CD8-positive, alpha-beta memory T cell (primary cell): ENCODE data around the gene GAB2. TPM values are rescaled to one million over a fixed set of nuclear protein-coding genes. Genes with fewer than 3 reads are reported as not detected.
"Not testable (repeated sequence)": the region's sequence is repeated elsewhere in the genome, so short reads cannot be mapped to it uniquely, and the experiment has no call there.

Experiments
- CTCF ChIA-PET: fragments of 350-600 bp; sonication (Branson Sonifier 250); formaldehyde crosslinking; loops from one replicate; lab custom pipeline; 2021; ENCODE audit warnings: antibody characterized with exemption; lab: Charles Lee
- POLR2A ChIA-PET: fragments of 350-600 bp; sonication (Branson Sonifier 250); formaldehyde crosslinking; loops from one replicate; lab custom pipeline; 2021; ENCODE audit warnings: antibody characterized with exemption; lab: Charles Lee
- DNase-seq, 5 donors: peaks; one replicate each; pipeline versions ENCODE4 v3.0.0 to v3.0.0-alpha.2; 2020 to 2022; ENCODE audit warnings: mixed read lengths in 1 of 5
- H3K27ac ChIP-seq: one replicate; pipeline ENCODE4 v1.7.0; 2013; ENCODE audit warnings: low read depth, mild to moderate bottlenecking, low read length, moderate library complexity
- H3K27me3 ChIP-seq: 2 replicates; pipeline ENCODE4 v1.7.0; 2013; ENCODE audit warnings: low read length, mild to moderate bottlenecking; ENCODE audit not compliant: insufficient read depth, poor library complexity, severe bottlenecking
- H3K36me3 ChIP-seq: 2 replicates; pipeline ENCODE4 v1.7.0; 2013; ENCODE audit warnings: mild to moderate bottlenecking, low read length, moderate library complexity; ENCODE audit not compliant: insufficient read depth
- H3K4me1 ChIP-seq: 2 replicates; pipeline ENCODE4 v1.7.0; 2013; ENCODE audit warnings: mild to moderate bottlenecking, low read length, moderate library complexity; ENCODE audit not compliant: insufficient read depth
- H3K4me3 ChIP-seq: 2 replicates; pipeline ENCODE4 v1.7.0; 2013; ENCODE audit warnings: mild to moderate bottlenecking, low read length
- H3K9me3 ChIP-seq: 2 replicates; pipeline ENCODE4 v1.7.0; 2013; ENCODE audit warnings: mild to moderate bottlenecking, low read length
- H3K27ac Mint-ChIP-seq, 8 donors: one replicate each; pipeline ENCODE4 v1.8.0; 2020 to 2021; ENCODE audit warnings: mixed read lengths in 8 of 8, mild to moderate bottlenecking in 6 of 8, inconsistent platforms in 3 of 8, moderate library complexity in 3 of 8
- H3K27me3 Mint-ChIP-seq, 2 donors: one replicate each; pipeline ENCODE4 v1.8.0; 2020 to 2021; ENCODE audit warnings: mixed read lengths in 2 of 2, mild to moderate bottlenecking in 1 of 2, moderate library complexity in 1 of 2
- H3K36me3 Mint-ChIP-seq, 3 donors: one replicate each; pipeline ENCODE4 v1.8.0; 2020 to 2021; ENCODE audit warnings: mixed read lengths in 3 of 3, inconsistent platforms in 1 of 3, mild to moderate bottlenecking in 1 of 3
- H3K4me1 Mint-ChIP-seq, 3 donors: one replicate each; pipeline ENCODE4 v1.8.0; 2020 to 2021; ENCODE audit warnings: mixed read lengths in 3 of 3, inconsistent platforms in 1 of 3, mild to moderate bottlenecking in 1 of 3
- H3K4me3 Mint-ChIP-seq, 7 donors: one replicate each; pipeline ENCODE4 v1.8.0; 2020 to 2021; ENCODE audit warnings: mixed read lengths in 7 of 7, mild to moderate bottlenecking in 6 of 7, moderate library complexity in 4 of 7, inconsistent platforms in 2 of 7
- H3K9me3 Mint-ChIP-seq, 5 donors: one replicate each; pipeline ENCODE4 v1.8.0; 2020 to 2022; ENCODE audit warnings: mixed read lengths in 5 of 5, mild to moderate bottlenecking in 3 of 5, moderate library complexity in 2 of 5, inconsistent platforms in 1 of 5
- polyA plus RNA-seq: library from polyadenylated mRNA; unstranded; fragments of 300-500 nt; fragmentation: Illumina TruSeq; gene quantifications from one replicate; pipeline ENCODE4 v1.2.3, GENCODE V29; 2021
- total RNA-seq, 2 experiments: library from RNA; stranded (reverse); gene quantifications; one replicate each; pipeline ENCODE4 v1.2.3, GENCODE V29; 2021

The GAB2 gene
- total and polyA plus RNA-seq, 3 experiments from 2014 or later = 2.9 to 4.3 TPM; not detected in 1

- ChIA-PET POLR2A (interaction anchor here (0.7 kb wide), 1 partner anchor 37 kb away, joined by 3 read pairs; the partner anchor contains the start of gene ALG8), CTCF (no interaction called here)
- Mint-ChIP-seq H3K36me3 (peaks cover 14 to 40% (median 23%) of the 10 kb centered on the region in 3 donors), H3K27me3 (no peaks in the 10 kb centered on the region), H3K9me3 (no peaks in the 10 kb centered on the region), H3K4me1 (peaks cover 0 to 11% (median 0%) of the 10 kb centered on the region in 3 donors), H3K27ac (peak overlapping the region in 3 of 8 donors; percentile 23 to 54 (median 25)), H3K4me3 (no peak overlapping the region)
- no peaks in the 10 kb centered on the region for H3K27me3 ChIP-seq
- no peaks in the 10 kb centered on the region for H3K4me1 ChIP-seq
- no peak overlapping the region for H3K4me3 ChIP-seq
- peak in 1 of 5 donors; percentile 7 for DNase-seq
- H3K27ac ChIP-seq = no peak overlapping the region
- H3K36me3 ChIP-seq = no peaks in the 10 kb centered on the region
- H3K9me3 ChIP-seq = no peaks in the 10 kb centered on the region
Observed at GRCh38 chr11:78176605-78177141, 240.9 kb downstream of the GAB2 start.

GRCh38 chr11:78175862-78176261 is 241.8 kb downstream of the GAB2 start:
- H3K9me3 ChIP-seq, POLR2A ChIA-PET, CTCF ChIA-PET: not testable (repeated sequence)

GRCh38 chr11:78171951-78172350 is 245.7 kb downstream of the GAB2 start:
- H3K9me3 ChIP-seq = no peaks in the 10 kb centered on the region
- H3K4me3 ChIP-seq = no peak overlapping the region
- H3K27ac ChIP-seq = no peak overlapping the region
- Mint-ChIP-seq H3K27ac (no peak overlapping the region), H3K36me3 (peaks cover 14 to 39% (median 24%) of the 10 kb centered on the region in 3 donors), H3K9me3 (no peaks in the 10 kb centered on the region), H3K4me1 (peaks cover 0 to 2% (median 0%) of the 10 kb centered on the region in 3 donors), H3K27me3 (no peaks in the 10 kb centered on the region), H3K4me3 (no peak overlapping the region)
- H3K4me1 ChIP-seq = no peaks in the 10 kb centered on the region
- CTCF ChIA-PET = no interaction called here
- H3K27me3 ChIP-seq = no peaks in the 10 kb centered on the region
- no peaks in the 10 kb centered on the region for H3K36me3 ChIP-seq
- no peak for DNase-seq
- POLR2A ChIA-PET = no interaction called here

More at GRCh38 chr11:78175862-78176261, 241.8 kb downstream of the GAB2 start:
- not testable (repeated sequence) for H3K4me3 ChIP-seq, H3K4me3 Mint-ChIP-seq, H3K27me3 Mint-ChIP-seq, H3K4me1 ChIP-seq, H3K27ac Mint-ChIP-seq, H3K36me3 ChIP-seq, H3K9me3 Mint-ChIP-seq, DNase-seq, H3K27ac ChIP-seq, H3K27me3 ChIP-seq
- H3K4me1 Mint-ChIP-seq = peaks cover 0 to 11% (median 0%) of the 10 kb centered on the region in 3 donors
- peaks cover 14 to 44% (median 26%) of the 10 kb centered on the region in 3 donors for H3K36me3 Mint-ChIP-seq

GRCh38 chr11:78170874-78171549 is 246.6 kb downstream of the GAB2 start:
- H3K27ac ChIP-seq = no peak overlapping the region
- H3K27me3 ChIP-seq = no peaks in the 10 kb centered on the region
- no peak overlapping the region for H3K4me3 ChIP-seq
- H3K27me3 Mint-ChIP-seq = no peaks in the 10 kb centered on the region
- peaks cover 10 to 34% (median 19%) of the 10 kb centered on the region in 3 donors for H3K36me3 Mint-ChIP-seq
- H3K4me1 ChIP-seq = no peaks in the 10 kb centered on the region
- no peak for DNase-seq
- no peaks in the 10 kb centered on the region for H3K9me3 Mint-ChIP-seq
- no peak overlapping the region for H3K4me3 Mint-ChIP-seq
- CTCF ChIA-PET = no interaction called here
- no peaks in the 10 kb centered on the region for H3K36me3 ChIP-seq
- peak overlapping the region in 1 of 8 donors; percentile 22 for H3K27ac Mint-ChIP-seq
- H3K9me3 ChIP-seq = no peaks in the 10 kb centered on the region
- POLR2A ChIA-PET = no interaction called here
- peaks cover 0 to 2% (median 0%) of the 10 kb centered on the region in 3 donors for H3K4me1 Mint-ChIP-seq

- H3K27me3 ChIP-seq = no peaks in the 10 kb centered on the region
- CTCF ChIA-PET = no interaction called here
Observed at GRCh38 chr11:78170413-78170812, 247.2 kb downstream of the GAB2 start.

GRCh38 chr11:78168539-78169477 is 248.8 kb downstream of the GAB2 start:
- POLR2A ChIA-PET = no interaction called here
- no peaks in the 10 kb centered on the region for H3K4me1 ChIP-seq
- H3K9me3 ChIP-seq = no peaks in the 10 kb centered on the region
- Mint-ChIP-seq H3K4me1 (peaks cover 0 to 2% (median 0%) of the 10 kb centered on the region in 3 donors), H3K9me3 (no peaks in the 10 kb centered on the region), H3K27ac (peak overlapping the region in 1 of 8 donors; percentile 13), H3K27me3 (no peaks in the 10 kb centered on the region), H3K36me3 (peaks cover 5 to 24% (median 18%) of the 10 kb centered on the region in 3 donors), H3K4me3 (no peak overlapping the region)
- H3K4me3 ChIP-seq = no peak overlapping the region
- H3K36me3 ChIP-seq = no peaks in the 10 kb centered on the region
- no peak overlapping the region for H3K27ac ChIP-seq
- DNase-seq = no peak
- CTCF ChIA-PET = no interaction called here
- no peaks in the 10 kb centered on the region for H3K27me3 ChIP-seq

More at GRCh38 chr11:78170413-78170812, 247.2 kb downstream of the GAB2 start:
- Mint-ChIP-seq H3K4me1 (peaks cover 0 to 2% (median 0%) of the 10 kb centered on the region in 3 donors), H3K27ac (peak overlapping the region in 1 of 8 donors; percentile 22), H3K36me3 (peaks cover 10 to 34% (median 18%) of the 10 kb centered on the region in 3 donors), H3K27me3 (no peaks in the 10 kb centered on the region), H3K9me3 (no peaks in the 10 kb centered on the region), H3K4me3 (no peak overlapping the region)
- Histone ChIP-seq H3K4me1 (no peaks in the 10 kb centered on the region), H3K4me3 (no peak overlapping the region), H3K36me3 (no peaks in the 10 kb centered on the region), H3K9me3 (no peaks in the 10 kb centered on the region), H3K27ac (no peak overlapping the region)
- DNase-seq = no peak
- POLR2A ChIA-PET = no interaction called here

GRCh38 chr11:78166855-78167469 is 250.7 kb downstream of the GAB2 start:
- CTCF ChIA-PET = no interaction called here
- Histone ChIP-seq H3K27ac (peak overlapping the region; percentile 24), H3K4me3 (no peak overlapping the region), H3K4me1 (no peaks in the 10 kb centered on the region), H3K36me3 (no peaks in the 10 kb centered on the region), H3K27me3 (no peaks in the 10 kb centered on the region), H3K9me3 (no peaks in the 10 kb centered on the region)
- peak overlapping the region in 1 of 8 donors; percentile 35 for H3K27ac Mint-ChIP-seq
- no peaks in the 10 kb centered on the region for H3K27me3 Mint-ChIP-seq
- no peak overlapping the region for H3K4me3 Mint-ChIP-seq
- H3K9me3 Mint-ChIP-seq = no peaks in the 10 kb centered on the region
- peaks cover 0 to 2% (median 0%) of the 10 kb centered on the region in 3 donors for H3K4me1 Mint-ChIP-seq
- POLR2A ChIA-PET = no interaction called here
- peaks cover 0 to 9% (median 8%) of the 10 kb centered on the region in 3 donors for H3K36me3 Mint-ChIP-seq
- DNase-seq = no peak
